Cardiac septum (tissue), 1 donor: ENCODE data around the gene CDT1. TPM values are rescaled to one million over a fixed set of nuclear protein-coding genes. Genes with fewer than 3 reads are reported as not detected.
"Not testable (repeated sequence)": the region's sequence is repeated elsewhere in the genome, so short reads cannot be mapped to it uniquely, and the experiment has no call there.

Experiments used
- DNase-seq: peaks from one replicate; pipeline ENCODE4 v3.0.0-alpha.2; 2020; ENCODE audit warnings: low spot score
- intact Hi-C: fragments of 100-400 bp; cut with DNase I; formaldehyde crosslinking; loops from one replicate; pipeline ENCODE4 v1.14.0; 2022
- total RNA-seq: library from RNA; stranded (reverse); fragmentation: NEBNext Ultra II Directional; extraction: Animal tissue kit (Norgen Biotek cat#: 25700); gene quantifications from one replicate; pipeline ENCODE4 v1.2.1, GENCODE V29; 2021
- donor health status: DM: no; HTN: no; CAD: no.

CDT1 gene
- total RNA-seq, 1 donor from 2014 or later: 0.46 TPM

DNA sequence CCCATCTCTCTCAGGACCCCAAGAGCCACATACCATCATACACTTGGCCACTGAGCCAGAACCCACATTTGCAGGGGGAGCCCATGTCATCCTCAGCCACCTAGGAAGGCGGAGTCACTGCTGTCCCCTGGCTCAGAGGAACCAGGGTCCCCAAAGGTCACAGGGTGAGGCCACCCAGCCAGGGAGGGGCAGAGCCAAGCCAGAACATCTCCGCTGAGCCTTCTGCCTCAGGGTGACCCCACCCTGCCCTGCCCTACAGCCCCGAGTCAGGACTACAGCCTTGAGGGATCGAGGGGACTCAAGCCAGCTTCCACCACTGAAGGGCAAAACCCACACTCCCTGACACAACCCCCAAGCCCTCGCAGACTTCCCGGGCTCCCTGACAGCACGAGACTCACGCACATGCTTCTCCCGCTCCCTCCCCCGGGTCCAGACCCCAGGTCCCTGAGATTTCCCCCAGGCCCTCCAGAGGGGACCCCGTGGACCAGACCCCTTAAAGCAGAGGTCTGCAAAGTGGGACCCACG lies 36.0 kb upstream of the CDT1 start:
- no peak for DNase-seq
- intact Hi-C loops: no loop called here

DNA sequence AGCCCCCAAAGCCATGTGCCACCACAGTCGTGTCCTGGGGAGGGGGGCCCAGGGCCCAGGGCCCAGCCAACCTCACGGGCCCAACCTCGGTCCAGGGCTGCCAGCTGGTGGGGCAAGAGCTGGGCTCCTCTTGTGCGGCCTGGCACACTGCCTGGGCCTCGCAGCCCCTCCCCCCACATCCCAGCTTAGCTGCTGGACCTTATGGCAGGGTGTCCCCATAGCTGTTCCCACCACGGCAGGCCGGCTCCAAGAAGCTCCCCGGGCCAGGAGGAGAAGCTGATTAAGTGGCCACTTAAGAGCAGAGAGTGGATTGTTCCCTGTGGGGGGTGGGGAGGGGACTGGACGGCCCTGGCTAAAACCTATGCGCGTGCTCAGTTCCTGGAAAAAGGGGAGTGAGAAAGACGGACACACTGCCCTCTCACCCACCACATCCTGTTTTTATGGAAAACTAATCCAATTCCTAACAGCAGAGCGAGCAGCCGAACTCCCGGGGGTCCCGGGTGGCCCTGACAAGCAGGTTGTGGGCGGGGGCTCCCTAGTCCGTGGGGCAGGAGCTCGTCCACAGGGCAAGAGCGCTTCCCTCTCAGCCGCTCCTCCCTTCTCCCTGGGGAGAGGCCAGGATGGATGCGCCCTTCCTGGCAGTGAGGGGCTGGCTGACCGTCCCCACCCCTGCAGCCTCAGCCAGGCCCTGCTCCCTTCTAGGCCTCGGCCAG lies 35.4 kb upstream of the CDT1 start:
- no peak for DNase-seq
- intact Hi-C loops: no loop called here

DNA sequence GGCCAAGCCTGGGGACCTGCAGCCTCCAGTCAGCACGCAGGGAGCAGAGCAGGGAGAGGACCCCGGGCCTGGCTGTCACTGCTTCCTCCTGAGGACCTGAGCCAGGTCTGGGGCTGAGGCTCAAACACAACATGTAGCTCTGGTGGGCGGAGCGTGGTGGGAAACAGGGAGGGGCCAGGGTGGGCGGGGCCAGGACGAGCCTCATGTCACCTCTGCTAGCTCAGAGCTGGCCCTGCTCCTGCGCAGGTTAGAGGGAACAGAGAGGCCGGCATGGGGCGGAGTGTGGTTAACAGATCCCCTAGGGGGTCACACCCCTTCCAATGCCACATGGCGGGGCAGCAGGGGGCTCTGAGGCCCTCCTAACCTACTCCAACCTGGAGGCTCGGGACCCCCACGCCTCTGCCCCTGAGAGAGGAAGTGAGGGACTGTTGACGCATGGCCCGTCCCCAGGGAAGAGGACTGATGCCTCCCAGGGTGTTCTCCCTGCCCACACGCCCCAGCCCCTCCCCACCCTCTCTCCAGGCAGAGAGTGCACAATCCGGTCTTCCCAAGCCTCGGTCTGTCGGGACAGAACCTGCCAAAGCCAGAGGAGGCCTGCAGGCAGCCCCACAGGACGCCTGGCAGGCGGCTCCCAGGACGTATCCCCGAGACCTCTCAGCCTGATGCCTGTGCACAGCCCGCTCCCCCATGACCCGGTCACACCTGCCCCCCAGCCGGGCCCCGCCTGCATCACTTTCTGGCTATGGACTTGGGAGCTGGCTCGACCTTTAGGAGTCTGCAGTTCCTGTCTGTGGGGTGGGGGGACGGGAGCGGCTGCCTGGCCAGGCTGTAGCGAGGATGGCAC lies 33.8 kb upstream of the CDT1 start:
- intact Hi-C loops: no loop called here
- no peak for DNase-seq

DNA sequence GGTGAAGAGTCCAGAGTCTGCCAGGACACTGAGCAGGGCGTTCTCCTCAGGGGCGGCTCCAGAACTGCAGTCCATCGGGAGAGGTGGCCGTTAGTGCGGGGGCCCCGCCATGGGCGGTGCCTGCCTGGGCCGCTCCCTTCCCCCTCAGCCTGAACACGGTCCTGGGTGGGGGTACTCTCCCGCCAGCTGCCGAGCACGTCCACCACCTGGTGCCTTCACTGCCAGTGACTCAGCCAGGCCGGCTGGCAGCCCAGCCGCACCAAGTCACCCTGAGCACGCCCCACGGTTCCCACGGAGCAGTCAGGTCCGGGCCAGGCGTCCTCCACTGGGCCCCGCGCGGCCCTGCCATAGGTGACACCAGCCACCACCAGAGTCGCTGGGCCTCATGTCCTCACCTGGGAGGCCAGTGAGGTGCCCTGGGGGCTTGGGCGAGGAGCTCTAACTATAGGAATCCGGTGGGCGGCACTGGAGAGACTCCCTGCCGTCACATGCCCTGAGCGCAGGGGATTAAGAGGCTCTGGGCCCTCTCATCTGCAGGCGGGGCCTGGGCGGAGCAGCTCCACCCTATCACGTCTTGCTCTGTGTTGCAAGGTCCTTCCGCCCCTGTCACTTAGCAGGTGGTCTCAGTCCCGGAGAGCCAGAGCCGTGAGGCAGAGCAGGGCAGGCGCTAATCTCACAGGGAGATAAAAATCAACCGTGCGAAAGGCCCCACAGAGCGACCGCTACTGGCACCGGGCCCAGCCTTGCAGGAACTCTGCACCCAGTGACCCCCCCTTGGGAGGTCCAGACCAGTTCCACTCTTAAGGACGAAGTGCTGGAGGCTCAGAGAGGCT lies 32.9 kb upstream of the CDT1 start:
- intact Hi-C loops: no loop called here
- no peak for DNase-seq

DNA sequence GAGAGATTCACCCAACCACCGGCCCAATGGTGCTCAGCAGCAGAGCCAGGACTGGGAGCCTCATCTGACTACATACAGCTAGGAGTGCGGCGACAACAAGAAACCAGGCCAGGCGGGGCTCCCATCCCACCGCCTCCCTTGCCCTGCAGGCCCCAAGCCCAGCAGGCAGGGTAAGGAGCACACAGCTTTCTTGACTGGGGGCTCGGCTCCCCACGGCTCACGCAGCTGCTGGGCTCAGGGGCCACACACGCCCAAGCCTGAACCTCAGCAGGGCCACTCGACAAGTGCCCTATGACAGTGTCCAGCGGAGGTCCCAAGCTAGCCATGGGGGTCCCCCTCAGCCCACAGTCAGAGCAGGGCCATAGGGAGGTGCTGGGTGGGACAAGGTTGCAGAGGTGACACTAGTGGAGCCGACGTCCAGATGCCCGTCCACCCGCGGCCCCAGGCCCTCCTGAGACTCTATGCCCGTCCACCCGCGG lies 32.3 kb upstream of the CDT1 start:
- intact Hi-C loops: no loop called here
- no peak for DNase-seq

DNA sequence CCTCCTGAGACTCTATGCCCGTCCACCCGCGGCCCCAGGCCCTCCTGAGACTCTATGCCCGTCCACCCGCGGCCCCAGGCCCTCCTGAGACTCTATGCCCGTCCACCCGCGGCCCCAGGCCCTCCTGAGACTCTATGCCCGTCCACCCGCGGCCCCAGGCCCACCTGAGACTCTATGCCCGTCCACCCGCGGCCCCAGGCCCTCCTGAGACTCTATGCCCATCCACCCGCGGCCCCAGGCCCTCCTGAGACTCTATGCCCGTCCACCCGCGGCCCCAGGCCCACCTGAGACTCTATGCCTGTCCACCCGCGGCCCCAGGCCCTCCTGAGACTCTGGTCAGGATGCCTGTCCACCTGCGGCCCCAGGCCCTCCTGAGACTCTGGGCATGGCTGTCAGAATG lies 31.8 kb upstream of the CDT1 start:
- DNase-seq, intact Hi-C loops: not testable (repeated sequence)

DNA sequence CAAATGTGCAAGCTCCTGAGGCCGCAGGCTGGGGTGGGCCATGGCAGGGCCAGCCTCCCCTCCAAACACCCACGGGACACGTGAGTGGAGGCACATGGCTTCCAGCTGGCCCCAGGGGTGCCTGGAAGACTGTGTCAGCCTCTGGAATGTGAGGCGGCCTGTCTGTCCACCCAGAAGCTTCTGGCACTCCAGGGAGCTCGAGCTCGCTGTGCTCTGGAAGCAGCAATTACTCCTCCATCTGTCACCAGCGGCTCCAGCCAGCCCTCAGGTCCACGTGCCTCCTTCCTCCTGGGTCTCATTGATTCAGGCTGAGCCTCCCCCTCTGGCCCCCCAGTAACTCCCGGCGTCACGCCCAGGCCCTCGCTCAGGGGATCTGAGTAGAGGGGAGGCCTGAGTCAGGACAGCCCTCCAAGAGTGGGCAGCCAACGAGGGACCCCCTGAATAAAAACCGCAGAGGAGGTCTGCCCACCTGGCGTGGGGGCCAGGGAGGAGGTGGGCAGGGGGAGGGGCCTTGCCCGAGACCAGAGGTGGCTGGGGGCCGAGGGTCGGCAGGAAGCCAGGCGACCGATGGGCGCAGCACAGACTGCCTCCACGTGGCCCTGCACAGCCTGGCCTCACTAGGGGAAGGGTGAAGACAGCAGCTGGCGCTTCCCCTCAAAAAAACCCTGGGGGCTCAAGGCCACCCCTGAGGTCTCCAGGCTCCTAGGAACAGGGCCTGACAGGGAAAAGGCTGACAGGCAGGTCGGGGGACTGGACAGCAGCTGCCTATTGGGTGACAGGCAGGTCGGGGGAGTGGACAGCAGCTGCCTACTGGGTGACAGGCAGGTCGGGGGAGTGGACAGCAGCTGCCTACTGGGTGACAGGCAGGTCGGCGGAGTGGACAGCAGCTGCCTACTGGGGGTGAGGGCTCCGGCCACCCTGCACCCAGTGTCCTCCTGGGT lies 30.4 kb upstream of the CDT1 start:
- DNase-seq: no peak
- intact Hi-C loops: no loop called here

DNA sequence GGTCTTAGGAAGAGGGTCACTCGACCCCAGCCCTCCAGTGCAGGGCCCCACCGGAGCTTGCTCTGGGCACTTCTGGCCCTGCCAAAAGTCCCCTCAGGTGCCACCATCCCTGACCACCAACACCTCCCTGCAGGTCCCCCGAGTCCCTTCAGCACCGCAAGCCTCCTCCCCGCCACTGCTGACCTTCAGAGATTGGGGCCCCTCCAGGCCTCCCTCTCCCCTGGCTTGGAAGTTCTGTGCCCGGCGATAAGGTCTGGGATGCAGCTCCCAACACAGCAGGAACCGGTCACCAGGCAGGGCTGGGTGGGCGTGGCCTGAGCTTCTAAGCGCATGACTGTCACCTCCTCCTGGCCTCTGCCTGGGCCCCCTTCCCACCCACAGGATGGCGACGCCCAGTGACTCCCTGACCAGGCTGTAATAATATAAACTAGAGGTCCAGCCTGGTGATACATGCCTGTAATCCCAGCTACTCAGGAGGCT lies 29.7 kb upstream of the CDT1 start:
- no peak for DNase-seq
- intact Hi-C loops: no loop called here

DNA sequence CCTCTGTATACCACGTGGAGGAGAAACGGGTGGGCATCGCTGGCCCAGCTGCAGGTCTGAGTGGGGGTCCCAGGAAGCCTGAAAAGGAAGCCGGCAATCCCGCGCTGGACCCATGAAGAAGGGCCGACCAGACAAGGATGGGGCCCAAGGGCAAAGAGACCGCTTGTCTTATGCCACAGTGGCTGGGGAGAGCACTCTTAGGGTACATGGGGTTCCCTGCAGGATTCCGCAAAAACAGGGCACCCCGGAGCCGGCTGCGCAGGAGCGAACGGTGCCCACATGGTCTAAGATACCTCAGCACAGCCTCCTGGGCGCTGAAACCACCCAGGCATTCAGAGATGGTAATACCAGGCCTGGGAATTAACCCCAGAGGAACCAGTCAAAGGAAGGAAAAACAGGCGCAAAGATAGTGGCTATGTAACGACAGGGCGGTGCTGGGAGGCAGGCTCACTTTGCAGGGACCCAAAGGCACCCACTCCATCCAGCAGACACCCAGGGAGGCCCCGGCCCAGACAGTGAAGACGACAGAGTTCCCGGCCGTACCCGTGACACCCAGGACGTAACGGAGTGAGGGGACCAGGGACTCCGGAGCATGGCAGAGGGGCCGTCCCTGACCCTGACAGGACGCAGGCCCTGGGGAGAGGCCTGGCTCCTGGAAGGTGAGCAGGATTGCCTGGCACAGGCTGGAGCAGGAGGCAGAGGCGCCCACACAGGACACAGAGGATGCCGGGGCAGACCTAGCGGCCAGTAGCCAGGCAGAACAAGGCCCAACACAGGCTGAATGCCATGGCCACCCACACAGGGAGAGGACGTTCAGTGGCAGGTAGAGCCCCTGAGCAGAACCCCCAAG lies 28.8 kb upstream of the CDT1 start:
- no peak for DNase-seq

DNA sequence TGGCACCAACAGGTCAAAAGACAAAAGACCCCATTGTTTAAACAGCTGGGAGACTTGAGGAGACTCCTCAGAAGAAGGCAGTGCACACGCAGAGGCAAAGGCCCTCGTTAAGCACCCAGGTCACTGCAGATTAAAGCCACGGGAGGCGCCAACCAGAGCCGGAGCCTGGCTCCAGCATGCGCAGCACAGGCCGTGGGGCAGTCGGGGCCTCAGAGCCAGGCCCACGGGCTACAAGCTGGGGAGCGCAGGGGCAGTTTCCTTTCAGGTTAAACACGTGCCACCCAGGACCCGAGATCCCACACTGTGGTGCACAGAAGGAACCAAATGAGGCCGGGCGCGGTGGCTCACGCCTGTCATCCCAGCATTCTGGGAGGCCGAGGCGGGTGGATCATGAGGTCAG lies 27.8 kb upstream of the CDT1 start:
- intact Hi-C loops: no loop called here
- DNase-seq: no peak

More for the DNA sequence above, 28.8 kb upstream of the CDT1 start:
- intact Hi-C loops: no loop called here

DNA sequence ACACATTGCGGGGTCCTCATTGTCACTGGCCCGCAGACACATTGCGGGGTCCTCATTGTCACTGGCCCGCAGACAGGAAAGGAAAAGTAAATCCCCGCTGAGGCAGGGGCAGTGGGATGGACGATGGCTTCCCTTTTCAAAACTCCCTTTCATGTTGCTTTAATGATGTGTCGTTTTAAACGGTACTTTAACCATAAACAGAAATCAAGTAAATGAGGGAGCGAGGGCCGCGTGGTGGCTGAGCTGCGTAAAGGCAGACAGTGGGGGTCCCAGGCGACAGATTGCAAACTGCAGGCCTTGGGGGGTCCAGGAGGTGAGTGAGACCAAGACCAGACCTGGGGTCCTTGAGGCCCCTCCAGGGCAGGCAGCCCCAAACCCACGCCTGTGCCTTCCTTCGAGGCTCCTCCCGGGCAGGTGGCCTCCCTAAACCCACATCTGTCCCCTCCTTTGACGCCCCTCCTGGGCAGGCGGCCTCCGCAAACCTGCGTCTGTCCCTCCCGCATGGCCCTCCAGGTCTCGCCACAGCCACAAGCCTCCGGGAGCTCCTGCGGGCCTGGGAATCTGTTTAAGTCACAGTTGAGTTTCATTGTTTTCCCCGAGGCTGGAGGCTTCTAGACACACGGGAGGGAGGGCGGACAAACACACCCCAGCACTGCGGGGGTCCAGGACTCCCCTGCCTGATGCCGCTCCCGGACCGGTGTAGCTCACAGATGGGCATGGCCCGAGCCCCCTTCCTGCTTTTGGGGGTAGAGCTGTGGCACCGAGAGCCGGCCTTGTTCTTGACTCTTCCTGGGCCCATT lies 25.9 kb upstream of the CDT1 start:
- intact Hi-C loops: no loop called here
- no peak for DNase-seq

DNA sequence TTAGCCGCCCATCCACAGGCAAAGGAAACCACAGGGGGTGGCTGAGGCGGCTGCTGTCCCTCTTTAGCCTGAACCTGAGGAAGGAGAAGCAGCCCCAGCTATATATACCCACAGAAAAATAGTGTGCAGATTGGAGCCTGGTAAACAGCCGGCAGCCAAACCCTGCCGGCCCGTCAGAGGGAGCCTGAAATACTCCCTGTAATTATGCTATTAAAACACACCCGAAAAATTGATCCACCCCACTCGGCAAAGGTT lies 25.4 kb upstream of the CDT1 start:
- intact Hi-C loops: no loop called here
- no peak for DNase-seq

DNA sequence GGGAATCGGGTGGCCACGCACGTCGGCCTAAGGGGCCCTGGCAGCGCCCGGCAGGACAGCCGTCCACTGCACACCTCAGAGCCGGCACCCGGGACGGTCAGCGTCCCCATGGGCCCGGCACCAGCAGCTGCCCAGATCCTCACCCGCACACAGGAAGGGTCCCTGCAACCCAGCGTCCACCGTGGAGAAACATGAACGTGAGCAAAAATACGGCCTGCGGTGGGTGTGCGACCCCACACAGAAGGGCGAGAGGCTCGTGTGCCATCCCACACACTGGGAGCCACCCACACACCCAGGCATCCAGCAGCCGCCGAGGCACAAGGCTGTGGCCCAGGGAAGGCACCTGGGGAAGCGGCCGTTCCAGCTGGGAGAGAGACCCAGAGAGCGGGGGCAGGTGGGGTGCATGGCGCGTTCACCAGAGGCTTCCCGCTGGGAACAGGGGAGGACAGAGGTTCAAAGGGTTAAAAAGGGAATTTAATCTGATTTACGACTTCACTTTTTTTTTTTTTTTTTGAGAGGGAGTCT lies 25.0 kb upstream of the CDT1 start:
- intact Hi-C loops: no loop called here
- no peak for DNase-seq

DNA sequence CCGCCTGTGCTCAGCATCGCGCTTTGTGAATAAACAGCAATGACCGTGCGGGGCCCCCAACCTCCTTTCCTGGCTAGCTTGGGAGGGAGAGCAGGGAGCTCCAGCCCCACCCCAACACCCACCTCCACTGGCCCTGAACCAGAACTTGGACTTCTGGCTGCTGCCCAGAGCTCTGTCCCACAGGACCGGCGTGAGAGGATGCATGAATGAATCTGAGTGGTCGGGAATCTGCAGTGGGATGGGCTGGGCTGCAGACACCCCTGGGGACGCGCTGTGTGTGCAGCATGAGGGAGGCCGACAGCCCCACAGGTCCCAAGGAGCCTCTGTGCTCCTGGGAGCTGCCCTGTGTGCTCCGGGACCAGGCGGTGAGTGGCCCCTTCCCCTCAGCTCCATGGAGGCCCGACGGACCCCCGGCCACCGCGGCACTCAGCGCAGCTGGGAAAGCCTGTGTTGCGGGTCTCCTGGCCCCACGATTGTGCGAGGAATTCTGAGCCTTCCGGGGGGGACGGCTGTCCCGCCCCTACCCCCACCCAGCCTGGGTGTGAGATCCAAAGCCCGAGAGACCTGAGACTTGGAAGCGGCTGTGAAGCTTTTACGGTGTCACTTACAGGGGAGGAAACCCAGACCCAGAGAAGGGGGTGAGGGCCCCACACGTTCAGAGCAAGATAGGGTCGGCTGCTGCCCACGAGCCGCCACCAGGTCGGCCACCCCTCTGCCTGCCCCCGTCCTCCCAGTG lies 24.0 kb upstream of the CDT1 start:
- intact Hi-C loops: no loop called here
- DNase-seq: no peak

DNA sequence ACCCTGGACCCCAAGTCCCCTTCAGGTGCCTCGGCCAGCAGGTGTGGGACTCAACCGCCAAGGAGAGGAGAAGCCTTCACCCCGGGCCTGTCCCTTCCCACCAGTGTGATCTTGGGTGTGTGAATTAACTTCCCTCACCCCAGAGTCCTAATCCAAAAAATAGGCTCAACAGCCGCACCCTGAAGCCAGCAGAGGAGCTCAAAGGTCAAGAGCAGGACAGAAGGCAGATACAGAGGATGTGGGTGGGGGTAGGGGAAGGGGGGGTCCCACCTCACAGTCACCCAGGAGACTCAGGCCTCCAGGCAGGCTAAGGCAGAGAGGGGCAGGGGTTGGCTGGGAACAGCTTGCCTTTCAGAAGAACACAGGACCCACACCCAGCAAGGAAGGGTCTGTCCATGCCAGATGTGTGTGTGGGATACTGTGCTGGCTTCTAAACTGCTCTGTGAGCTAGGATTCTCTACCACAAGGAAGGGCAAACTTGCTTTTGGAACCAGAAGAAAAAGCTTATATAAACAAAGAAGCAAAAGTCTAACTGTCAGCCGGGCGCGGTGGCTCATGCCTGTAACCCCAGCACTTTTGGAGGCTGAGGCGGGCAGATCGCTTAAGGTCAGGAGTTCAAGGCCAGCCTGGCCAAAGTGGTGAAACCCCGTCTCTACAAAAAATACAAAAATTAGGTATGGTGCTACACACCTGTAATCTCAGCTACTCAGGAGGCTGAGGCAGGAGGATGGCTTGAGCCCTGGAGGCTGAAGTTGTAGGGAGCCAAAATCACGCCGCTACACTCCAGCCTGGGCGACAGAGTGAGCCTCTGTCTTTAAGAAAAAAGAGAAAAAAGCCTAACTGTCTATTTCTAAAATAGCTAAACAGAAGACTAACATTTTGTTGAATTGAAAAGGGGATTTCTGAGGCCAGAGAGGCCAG lies 23.2 kb upstream of the CDT1 start:
- DNase-seq: no peak

More for the DNA sequence above, 23.2 kb upstream of the CDT1 start:
- intact Hi-C loops: no loop called here
